ENCODE results near the gene NOL11.

GRCh38 chr17:67689534-67690177 lies 28.1 kb upstream of the NOL11 start:
- TF ChIP-seq CTCF (IDR thresholded peaks at IDR 0.05; ENCODE audit: insufficient read depth, low read length, poor library complexity, severe bottlenecking) (peak; percentile 65), EZH2phosphoT487 (conservative IDR thresholded peaks at IDR 0.05; ENCODE audit: low read length) (no peak)

Data from SU-DHL-6 (cell line).